Stimulated activated CD4-positive, alpha-beta T cell treated with anti-CD3 and anti-CD28 coated beads, Interleukin-1b, Interleukin-23, amount 100 ng/mL, for 24 hours (primary cell): Measurements from ENCODE around the gene HS3ST3B1.

Source experiments
- DNase-seq, 4 experiments: peaks; one replicate each; pipeline ENCODE4 v3.0.0-alpha.2; 2020; ENCODE audit warnings: low read depth in 4 of 4, low spot score in 1 of 4

HS3ST3B1 gene

GRCh38 chr17:14300575-14301278, at the start of gene HS3ST3B1:
HS3ST3B1 (plus strand) TSS chr17:14301081; CDS start chr17:14301519, 438 bp downstream.
- DNase-seq: peak; percentile 96 to 100 (median 99)

- DNase-seq: no peak
Measured at GRCh38 chr17:14261406-14261805, 39.5 kb upstream of the HS3ST3B1 start.

GRCh38 chr17:14268264-14268663, 32.6 kb upstream of the HS3ST3B1 start:
- DNase-seq: no peak

- DNase-seq: no peak
Measured at GRCh38 chr17:14269473-14269872, 31.4 kb upstream of the HS3ST3B1 start.

- no peak for DNase-seq
Measured at GRCh38 chr17:14270508-14270907, 30.4 kb upstream of the HS3ST3B1 start.

- DNase-seq: no peak
Measured at GRCh38 chr17:14276535-14277250, 24.2 kb upstream of the HS3ST3B1 start.

GRCh38 chr17:14281530-14281929, 19.4 kb upstream of the HS3ST3B1 start:
- DNase-seq: no peak

GRCh38 chr17:14282726-14283125, 18.2 kb upstream of the HS3ST3B1 start:
- DNase-seq: no peak

GRCh38 chr17:14289162-14289561, 11.7 kb upstream of the HS3ST3B1 start:
- DNase-seq: no peak

GRCh38 chr17:14294876-14295275, 6.0 kb upstream of the HS3ST3B1 start:
- no peak for DNase-seq

- no peak for DNase-seq
Measured at GRCh38 chr17:14295676-14296075, 5.2 kb upstream of the HS3ST3B1 start.

- no peak for DNase-seq
Measured at GRCh38 chr17:14296166-14296910, 4.5 kb upstream of the HS3ST3B1 start.

- no peak for DNase-seq
Measured at GRCh38 chr17:14297161-14297851, 3.6 kb upstream of the HS3ST3B1 start.

GRCh38 chr17:14298221-14298946, 2.5 kb upstream of the HS3ST3B1 start:
- DNase-seq: no peak

- no peak for DNase-seq
Measured at GRCh38 chr17:14298947-14299279, 2.0 kb upstream of the HS3ST3B1 start.

- DNase-seq: no peak
Measured at GRCh38 chr17:14299280-14300141, 1.4 kb upstream of the HS3ST3B1 start.

- DNase-seq: peak in 1 of 4 experiments; percentile 17
Measured at GRCh38 chr17:14301279-14302090, 604 bp downstream of the HS3ST3B1 start.

GRCh38 chr17:14302091-14302430, 1.2 kb downstream of the HS3ST3B1 start:
- peak in 3 of 4 experiments; percentile 20 to 39 (median 36) for DNase-seq
